Islet precursor cell (in vitro differentiated cells): Measurements from ENCODE around the gene MACROD2.

Experiments used
- DNase-seq: peaks from one replicate; pipeline ENCODE4 v3.0.0-alpha.2; 2018

The MACROD2 gene

DNA sequence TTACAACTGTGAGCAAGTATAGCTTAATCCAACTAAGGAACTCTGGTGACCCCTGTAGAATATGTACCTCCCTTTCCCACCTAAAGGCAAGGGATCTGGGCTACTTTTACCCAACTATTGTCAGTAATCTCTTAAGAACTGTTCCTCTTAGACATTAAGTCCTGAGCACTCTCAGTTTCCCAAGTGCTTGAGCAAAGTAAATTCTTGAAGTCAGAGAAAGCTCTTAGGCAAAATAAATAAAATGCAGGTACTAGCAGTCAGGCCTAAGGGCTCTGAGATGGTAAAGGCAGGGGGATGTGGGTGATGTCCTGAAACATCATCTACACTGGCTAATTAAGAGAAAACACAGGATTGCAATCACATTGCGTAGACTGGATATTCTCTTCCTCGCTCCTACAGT lies 788.5 kb downstream of the MACROD2 start:
- no peak for DNase-seq

GRCh38 chr20:14785065-14785743 lies 789.9 kb downstream of the MACROD2 start:
- no peak for DNase-seq

DNA sequence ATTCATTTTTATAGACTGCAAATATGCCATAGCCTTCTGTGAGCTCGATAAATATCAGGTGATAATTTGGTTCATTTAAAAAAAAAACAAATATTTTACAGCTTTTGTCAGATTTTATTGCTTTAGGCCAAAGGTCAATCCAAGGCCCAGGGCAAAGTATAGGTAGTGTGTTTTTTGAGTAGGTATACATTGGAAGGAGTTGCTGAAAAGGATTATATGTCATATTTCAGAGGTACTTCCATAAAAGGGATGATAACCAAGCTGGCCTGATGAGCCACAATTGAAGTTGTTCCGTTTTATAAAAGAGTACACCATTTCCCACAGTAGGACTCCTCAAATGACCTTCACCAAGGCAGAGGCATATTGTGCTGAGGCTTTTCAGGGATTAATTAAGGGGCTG lies 794.9 kb downstream of the MACROD2 start:
- DNase-seq = no peak

GRCh38 chr20:14790771-14791620 lies 795.7 kb downstream of the MACROD2 start:
- DNase-seq = no peak

GRCh38 chr20:14792915-14793314 lies 797.6 kb downstream of the MACROD2 start:
- no peak for DNase-seq

- no peak for DNase-seq
Observed at GRCh38 chr20:14799545-14800216, 804.4 kb downstream of the MACROD2 start.

DNA sequence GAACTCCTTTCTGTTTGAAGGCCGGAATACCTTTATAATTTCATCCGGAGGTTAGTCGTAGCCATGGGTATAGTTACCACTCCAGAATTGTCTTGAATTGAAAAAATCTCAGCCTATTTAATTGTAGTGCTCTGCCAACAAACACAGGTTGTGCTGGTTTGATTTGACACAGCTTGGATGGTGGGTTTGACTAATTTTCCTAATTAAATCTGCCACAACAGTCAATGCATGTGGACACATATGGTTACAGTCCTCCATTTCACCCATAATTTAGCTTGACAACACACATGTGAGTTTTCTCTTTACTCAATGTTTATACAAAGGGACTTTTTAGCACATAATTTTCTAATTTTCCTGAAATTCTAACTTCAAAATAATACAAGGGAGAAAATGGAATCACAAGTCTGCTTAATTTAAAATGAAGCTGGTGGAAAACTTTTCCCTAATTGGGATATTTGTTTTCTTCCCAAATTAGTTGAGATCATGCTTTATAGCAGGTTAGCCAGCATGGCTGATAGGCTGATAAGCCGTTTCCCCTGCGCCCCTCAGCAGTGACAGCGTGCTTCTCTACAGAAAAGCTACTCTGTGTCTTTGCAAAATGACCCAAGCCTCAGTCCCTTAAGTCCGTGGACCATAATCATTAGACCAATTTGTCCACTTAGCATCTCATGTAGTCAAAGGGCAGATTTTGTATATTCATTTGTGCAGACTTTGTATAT lies 805.5 kb downstream of the MACROD2 start:
- no peak for DNase-seq

GRCh38 chr20:14801591-14802325 lies 806.4 kb downstream of the MACROD2 start:
- DNase-seq = no peak

GRCh38 chr20:14807224-14807623 lies 811.9 kb downstream of the MACROD2 start:
- no peak for DNase-seq

DNA sequence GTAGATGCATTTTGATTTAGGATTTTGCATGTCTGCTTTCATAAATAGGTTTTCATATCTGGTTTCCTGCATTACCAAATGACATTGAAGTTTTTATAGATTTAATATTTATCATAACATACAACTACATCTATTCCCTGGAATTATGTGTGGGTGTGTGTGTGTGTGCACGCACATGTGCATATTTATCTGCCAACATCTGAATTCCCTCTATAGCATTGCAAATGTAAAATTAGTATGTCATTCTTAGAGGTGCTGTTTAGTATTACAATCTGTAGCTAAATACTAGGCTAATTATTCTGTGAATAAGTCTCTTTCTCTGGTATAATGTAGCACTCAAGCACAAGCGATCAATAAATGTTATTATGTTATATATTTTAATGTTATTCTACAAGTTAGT lies 820.0 kb downstream of the MACROD2 start:
- DNase-seq = no peak

- DNase-seq = no peak
Observed at GRCh38 chr20:14816471-14816870, 821.2 kb downstream of the MACROD2 start.

DNA sequence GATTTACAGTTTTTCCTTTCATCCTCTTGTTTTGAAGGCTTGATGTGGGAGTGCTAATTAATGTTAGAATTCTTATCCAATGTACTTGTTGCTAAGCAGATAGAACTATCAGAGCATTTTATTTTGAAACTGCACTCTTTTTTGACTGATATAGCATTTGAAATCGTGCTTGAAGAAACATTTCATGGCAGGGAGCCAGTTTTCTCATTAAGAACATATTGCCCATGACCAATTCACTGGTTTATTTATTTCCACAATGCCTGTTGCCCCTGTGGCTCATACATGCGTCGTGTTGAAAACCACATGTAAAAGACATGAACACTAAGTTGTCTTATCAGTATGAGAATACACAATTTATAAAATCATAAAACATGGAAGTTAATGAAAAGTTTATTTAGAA lies 821.8 kb downstream of the MACROD2 start:
- no peak for DNase-seq

GRCh38 chr20:14820771-14821170 lies 825.5 kb downstream of the MACROD2 start:
- DNase-seq = no peak

- no peak for DNase-seq
Observed at GRCh38 chr20:14821251-14821650, 825.9 kb downstream of the MACROD2 start.

DNA sequence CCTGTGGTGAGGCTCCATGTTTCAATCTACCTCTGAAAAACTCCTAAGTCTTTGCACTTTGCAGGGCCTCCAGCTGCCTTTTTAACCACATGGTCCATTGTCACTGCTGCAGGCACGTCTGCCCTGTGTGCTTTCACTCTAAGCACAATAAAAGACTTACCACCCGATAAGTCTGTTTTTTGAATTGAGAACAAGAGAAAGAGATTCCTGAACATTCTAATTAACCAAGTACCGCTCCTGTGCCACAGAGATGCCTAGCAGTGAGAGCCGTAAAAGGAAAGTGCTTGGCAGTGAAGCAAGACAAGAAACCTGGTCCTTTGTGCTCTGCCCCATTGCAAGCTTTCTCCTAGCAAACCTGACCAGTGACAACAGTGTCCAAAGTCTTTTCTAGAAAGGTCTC lies 829.7 kb downstream of the MACROD2 start:
- DNase-seq = no peak

GRCh38 chr20:14826543-14827313 lies 831.4 kb downstream of the MACROD2 start:
- no peak for DNase-seq

- no peak for DNase-seq
Observed at GRCh38 chr20:14828459-14828858, 833.1 kb downstream of the MACROD2 start.

GRCh38 chr20:14829906-14830305 lies 834.6 kb downstream of the MACROD2 start:
- DNase-seq = no peak

DNA sequence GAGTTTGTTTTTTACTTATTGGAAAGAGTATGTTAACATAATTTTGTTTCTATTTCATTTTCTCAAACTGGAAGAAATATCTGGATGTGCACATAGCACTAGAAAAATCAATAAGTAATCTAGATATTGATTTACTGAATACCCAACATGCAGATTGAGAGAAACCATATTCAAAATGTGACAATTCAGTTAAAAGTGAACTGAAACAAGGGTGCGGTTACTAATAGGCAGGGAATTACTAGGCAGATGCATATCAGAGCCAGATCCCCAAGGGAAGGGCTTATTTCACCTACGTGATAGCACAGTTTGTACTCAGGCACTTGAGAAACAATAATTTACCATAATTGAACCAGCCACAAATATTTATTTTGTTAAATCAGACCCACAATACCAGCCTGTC lies 835.1 kb downstream of the MACROD2 start:
- DNase-seq = no peak

DNA sequence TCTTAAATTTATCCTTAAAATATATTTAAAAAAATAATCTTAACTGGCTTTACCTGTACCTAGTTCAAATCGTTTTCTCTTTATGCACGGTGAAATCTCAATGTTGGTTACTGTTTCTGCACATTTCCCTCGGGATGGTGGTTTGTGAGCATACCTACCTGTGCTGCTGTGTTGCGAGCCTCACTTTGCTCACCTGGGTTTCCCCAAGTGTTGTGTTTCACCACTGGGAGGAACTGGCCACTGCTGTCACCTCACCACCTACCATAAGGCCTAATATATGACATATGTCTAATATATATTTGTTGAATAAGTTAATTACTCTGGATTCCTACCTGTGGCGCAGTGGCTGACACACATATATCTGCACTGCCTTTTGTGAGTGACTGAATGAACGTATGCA lies 835.6 kb downstream of the MACROD2 start:
- no peak for DNase-seq

DNA sequence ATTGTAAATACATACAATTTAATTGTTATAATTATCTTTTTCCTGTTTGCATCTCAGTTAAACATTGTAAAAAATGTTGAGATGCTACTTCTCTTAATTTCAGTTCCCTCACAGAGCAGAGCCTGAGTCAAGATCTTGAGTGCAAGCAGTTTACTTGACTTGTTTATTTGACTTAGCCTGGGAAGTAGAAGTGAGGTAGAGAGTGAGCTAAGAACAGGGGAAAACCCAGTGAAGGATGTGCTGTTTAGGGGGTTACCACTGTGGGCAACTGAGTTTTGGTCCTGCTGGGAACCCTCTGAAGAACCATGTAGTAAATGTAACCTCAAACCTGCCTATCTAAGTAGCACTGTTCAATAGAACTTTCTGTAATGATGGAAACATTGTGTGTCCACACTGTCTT lies 837.3 kb downstream of the MACROD2 start:
- no peak for DNase-seq
